ENCODE measurements around the gene POU4F3. TPM values are rescaled to one million over a fixed set of nuclear protein-coding genes. Genes with fewer than 3 reads are reported as not detected.

POU4F3 gene
- total and polyA plus RNA-seq, 9 donors, result 0.08 to 0.23 TPM; not detected in 7

DNA sequence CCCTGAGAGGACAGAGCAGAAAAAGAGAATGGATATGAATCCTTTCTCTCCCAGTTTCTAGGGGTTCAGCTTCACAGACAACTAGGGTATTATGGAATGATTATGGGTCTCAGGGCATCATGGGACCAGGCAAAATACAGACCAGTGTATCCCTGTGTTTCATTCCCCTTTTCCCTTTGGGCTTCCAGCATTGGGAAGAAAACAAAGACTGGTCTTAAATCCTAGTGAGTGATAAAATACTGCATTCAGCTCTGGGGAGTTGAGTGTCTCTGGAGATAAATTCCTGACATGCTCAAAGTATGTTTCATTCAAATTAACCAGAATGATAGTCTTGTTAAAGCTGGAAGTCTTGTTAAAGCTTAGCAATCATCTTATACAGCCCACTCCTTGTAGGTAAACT is 2.4 kb upstream of the POU4F3 start:
- no peak overlapping the region for H3K4me3 ChIP-seq
- H3K9me3 ChIP-seq, result no peaks in the 10 kb centered on the region
- no peaks in the 10 kb centered on the region for H3K27me3 ChIP-seq
- no peak overlapping the region for H3K27ac ChIP-seq
- DNase-seq, result no peak
- H3K4me1 ChIP-seq (ENCODE audit: insufficient read depth), result peaks cover 1% of the 10 kb centered on the region
- TF ChIP-seq POLR2A (IDR thresholded peaks at IDR 0.05) (no peak), CTCF (IDR thresholded peaks at IDR 0.05) (no peak), EP300 (IDR thresholded peaks at IDR 0.05) (no peak)
- intact Hi-C loops (cut with DNase I), result no loop called here
- no peaks in the 10 kb centered on the region for H3K36me3 ChIP-seq

DNA sequence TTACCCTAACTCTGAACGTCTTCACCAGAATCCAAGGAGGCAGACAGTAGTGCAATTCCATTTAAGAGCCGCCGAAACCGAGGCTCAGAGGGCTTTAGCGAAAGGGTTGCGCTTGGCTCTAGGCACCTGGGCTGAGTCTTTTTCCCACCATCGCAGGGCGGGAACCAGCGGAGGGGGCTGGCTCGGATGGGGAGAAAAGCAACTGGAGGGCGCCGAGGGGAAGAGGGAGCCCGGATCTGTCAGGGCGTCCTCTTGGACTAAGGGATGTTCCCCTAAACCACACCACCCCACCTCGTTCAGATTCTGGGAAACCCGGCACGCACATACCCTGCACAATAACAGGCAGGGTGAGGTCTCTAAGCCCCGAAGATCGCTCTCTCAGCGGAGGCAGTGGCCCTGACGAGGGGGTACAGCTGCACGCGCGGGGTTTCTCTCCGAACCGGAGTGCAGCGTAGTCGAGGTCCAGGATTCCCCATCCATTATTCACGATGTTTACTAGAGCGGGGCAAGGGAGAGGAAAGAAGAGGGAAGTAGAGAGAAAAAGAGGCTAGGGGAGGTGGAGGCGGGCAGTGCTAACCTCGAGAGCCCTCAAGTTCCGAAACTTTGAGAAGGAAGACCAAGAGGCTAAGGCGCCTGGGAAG is 1.3 kb upstream of the POU4F3 start:
- Histone ChIP-seq H3K4me1 (ENCODE audit: insufficient read depth) (peaks cover 1% of the 10 kb centered on the region), H3K27ac (no peak overlapping the region), H3K36me3 (no peaks in the 10 kb centered on the region), H3K4me3 (no peak overlapping the region), H3K27me3 (no peaks in the 10 kb centered on the region), H3K9me3 (no peaks in the 10 kb centered on the region)
- intact Hi-C loops (cut with DNase I), result no loop called here
- no peak for DNase-seq
- TF ChIP-seq POLR2A (IDR thresholded peaks at IDR 0.05) (no peak), CTCF (IDR thresholded peaks at IDR 0.05) (no peak), EP300 (IDR thresholded peaks at IDR 0.05) (no peak)
- WGBS, 3 donors, result 2% methylated on average over 34 of the region's 34 CpGs

- Histone ChIP-seq H3K4me3 (no peak overlapping the region), H3K36me3 (no peaks in the 10 kb centered on the region), H3K9me3 (no peaks in the 10 kb centered on the region), H3K27ac (no peak overlapping the region), H3K27me3 (no peaks in the 10 kb centered on the region), H3K4me1 (ENCODE audit: insufficient read depth) (peaks cover 1% of the 10 kb centered on the region)
- TF ChIP-seq POLR2A (IDR thresholded peaks at IDR 0.05) (no peak), CTCF (IDR thresholded peaks at IDR 0.05) (no peak), EP300 (IDR thresholded peaks at IDR 0.05) (no peak)
- intact Hi-C loops (cut with DNase I), result no loop called here
- 1 to 4% (median 1%) methylated on average over 8 of the region's 8 CpGs for WGBS, 3 donors
- DNase-seq, result no peak
Measured at GRCh38 chr5:146337928-146338327, 711 bp upstream of the POU4F3 start.

DNA sequence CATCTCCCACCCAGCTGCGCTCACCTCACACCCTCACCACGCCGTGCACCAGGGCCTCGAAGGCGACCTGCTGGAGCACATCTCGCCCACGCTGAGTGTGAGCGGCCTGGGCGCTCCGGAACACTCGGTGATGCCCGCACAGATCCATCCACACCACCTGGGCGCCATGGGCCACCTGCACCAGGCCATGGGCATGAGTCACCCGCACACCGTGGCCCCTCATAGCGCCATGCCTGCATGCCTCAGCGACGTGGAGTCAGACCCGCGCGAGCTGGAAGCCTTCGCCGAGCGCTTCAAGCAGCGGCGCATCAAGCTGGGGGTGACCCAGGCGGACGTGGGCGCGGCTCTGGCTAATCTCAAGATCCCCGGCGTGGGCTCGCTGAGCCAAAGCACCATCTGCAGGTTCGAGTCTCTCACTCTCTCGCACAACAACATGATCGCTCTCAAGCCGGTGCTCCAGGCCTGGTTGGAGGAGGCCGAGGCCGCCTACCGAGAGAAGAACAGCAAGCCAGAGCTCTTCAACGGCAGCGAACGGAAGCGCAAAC is 1.1 kb downstream of the POU4F3 start:
- 4 to 10% (median 4%) methylated on average over 41 to 44 of the region's 44 CpGs for WGBS, 3 donors

More for the DNA sequence above, 1.1 kb downstream of the POU4F3 start:
- TF ChIP-seq EP300 (IDR thresholded peaks at IDR 0.05) (no peak), POLR2A (IDR thresholded peaks at IDR 0.05) (no peak), CTCF (IDR thresholded peaks at IDR 0.05) (no peak)
- Histone ChIP-seq H3K4me3 (no peak overlapping the region), H3K36me3 (no peaks in the 10 kb centered on the region), H3K4me1 (ENCODE audit: insufficient read depth) (peaks cover 1% of the 10 kb centered on the region), H3K9me3 (no peaks in the 10 kb centered on the region), H3K27me3 (no peaks in the 10 kb centered on the region), H3K27ac (no peak overlapping the region)
- DNase-seq, result no peak
- intact Hi-C loops (cut with DNase I), result no loop called here
